Gastrocnemius medialis (tissue), 4 donors: Measurements from ENCODE around the gene SWAP70. TPM values are rescaled to one million over a fixed set of nuclear protein-coding genes. Genes with fewer than 3 reads are reported as not detected.

Experiments used
- ATAC-seq, 2 donors: fragments of 150-250 bp; one replicate each; pipeline ENCODE4 v1.9.1; 2016
- DNase-seq, 2 donors: peaks; one replicate each; pipeline ENCODE4 v3.0.0-alpha.2; 2019
- H3K27ac ChIP-seq, 4 donors: fragments of 200-600 bp; sonication (generic); 1 replicate in 1 of 4; 2 replicates in 3 of 4; pipeline ENCODE4 v1.5.1; 2016 to 2018; ENCODE audit warnings: mild to moderate bottlenecking in 2 of 4, moderate library complexity in 1 of 4
- H3K27me3 ChIP-seq, 3 donors: fragments of 200-600 bp; sonication (generic) in 2 of 3; 1 replicate in 1 of 3; 2 replicates in 2 of 3; pipeline versions ENCODE4 v1.5.1 to v1.6.0; 2016 to 2019; ENCODE audit warnings: mild to moderate bottlenecking in 1 of 3, moderate library complexity in 1 of 3
- H3K36me3 ChIP-seq, 2 donors: fragments of 200-600 bp; sonication (generic) in 1 of 2; one replicate each; pipeline ENCODE4 v1.5.1; 2017 to 2018
- H3K4me1 ChIP-seq, 2 donors: fragments of 200-600 bp; sonication (generic) in 1 of 2; one replicate each; pipeline ENCODE4 v1.5.1; 2016 to 2017; ENCODE audit warnings: mild to moderate bottlenecking in 2 of 2
- H3K4me3 ChIP-seq, 4 donors: fragments of 200-600 bp; sonication (generic) in 3 of 4; 1 replicate in 1 of 4; 2 replicates in 3 of 4; pipeline ENCODE4 v1.5.1; 2016 to 2019; ENCODE audit warnings: mild to moderate bottlenecking in 2 of 4
- H3K9me3 ChIP-seq, 3 donors: fragments of 200-600 bp; sonication (generic) in 2 of 3; 1 replicate in 1 of 3; 2 replicates in 2 of 3; pipeline ENCODE4 v1.5.1; 2016 to 2019
- POLR2A ChIP-seq, 2 donors: fragments of 450-650 bp; IDR thresholded peaks; one replicate each; pipeline ENCODE4 v1.6.1; 2017; ENCODE audit warnings: antibody characterized with exemption in 2 of 2, mild to moderate bottlenecking in 2 of 2, moderate library complexity in 2 of 2
- in situ Hi-C, 4 donors: fragments of 200-750 bp; cut with MboI; loops; one replicate each; pipeline versions ENCODE4 v1.15.0 to v1.8.0; 2017; ENCODE audit warnings: low sequenced_read_pairs in 4 of 4
- intact Hi-C: fragments of 100-400 bp; cut with DNase I; formaldehyde crosslinking; loops from one replicate; pipeline ENCODE4 v1.15.1; 2023; ENCODE audit warnings: low total_unique reads
- total RNA-seq, 4 donors: library from RNA; depleted of rRNA; stranded (reverse); fragments of >200 nt; gene quantifications; one replicate each; pipeline versions ENCODE4 v1.1.0 to v1.2.3, GENCODE V29; 2016
- TF ChIP-seq, protein P1 (sequence below), 5 experiments: fragments of 450-650 bp in 3 of 5; fragments of 200-600 bp in 2 of 5; sonication (generic) in 2 of 5; IDR thresholded peaks in 4 of 5; conservative IDR thresholded peaks in 1 of 5; 1 replicate in 4 of 5; 2 replicates in 1 of 5; pipeline ENCODE4 v1.5.1; 2016 to 2019; ENCODE audit warnings: antibody characterized with exemption in 5 of 5, mild to moderate bottlenecking in 3 of 5, moderate library complexity in 3 of 5

SWAP70 gene
- total RNA-seq, 4 donors from 2014 or later: 6.5 to 14.4 (median 9.1) TPM

DNA sequence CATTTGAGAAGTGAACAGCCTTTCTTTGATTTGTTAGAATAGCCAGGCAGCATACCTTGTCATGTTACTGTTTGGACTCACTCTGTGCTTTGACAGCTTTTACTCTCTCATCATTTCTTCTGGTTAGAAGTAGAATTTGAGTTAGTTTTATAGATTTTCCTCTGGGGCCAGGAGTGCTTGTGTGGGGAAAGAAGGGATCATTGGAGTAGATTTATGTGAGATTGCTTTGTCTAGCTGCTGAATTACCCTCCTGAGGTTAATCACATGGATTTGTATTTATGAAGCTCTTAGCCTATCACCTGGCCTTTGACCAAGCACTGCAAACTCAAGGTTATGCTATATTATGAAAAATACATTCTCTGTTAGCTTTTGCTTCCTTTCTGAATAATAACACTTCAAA is 54.3 kb downstream of the SWAP70 start:
- TF ChIP-seq POLR2A (IDR thresholded peaks at IDR 0.05): no peak
- TF ChIP-seq, protein P1, sequence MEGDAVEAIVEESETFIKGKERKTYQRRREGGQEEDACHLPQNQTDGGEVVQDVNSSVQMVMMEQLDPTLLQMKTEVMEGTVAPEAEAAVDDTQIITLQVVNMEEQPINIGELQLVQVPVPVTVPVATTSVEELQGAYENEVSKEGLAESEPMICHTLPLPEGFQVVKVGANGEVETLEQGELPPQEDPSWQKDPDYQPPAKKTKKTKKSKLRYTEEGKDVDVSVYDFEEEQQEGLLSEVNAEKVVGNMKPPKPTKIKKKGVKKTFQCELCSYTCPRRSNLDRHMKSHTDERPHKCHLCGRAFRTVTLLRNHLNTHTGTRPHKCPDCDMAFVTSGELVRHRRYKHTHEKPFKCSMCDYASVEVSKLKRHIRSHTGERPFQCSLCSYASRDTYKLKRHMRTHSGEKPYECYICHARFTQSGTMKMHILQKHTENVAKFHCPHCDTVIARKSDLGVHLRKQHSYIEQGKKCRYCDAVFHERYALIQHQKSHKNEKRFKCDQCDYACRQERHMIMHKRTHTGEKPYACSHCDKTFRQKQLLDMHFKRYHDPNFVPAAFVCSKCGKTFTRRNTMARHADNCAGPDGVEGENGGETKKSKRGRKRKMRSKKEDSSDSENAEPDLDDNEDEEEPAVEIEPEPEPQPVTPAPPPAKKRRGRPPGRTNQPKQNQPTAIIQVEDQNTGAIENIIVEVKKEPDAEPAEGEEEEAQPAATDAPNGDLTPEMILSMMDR (IDR thresholded peaks at IDR 0.05 in 4 of 5, conservative IDR thresholded peaks at IDR 0.05 in 1 of 5): no peak
- in situ Hi-C loops: no loop called here
- H3K27me3 ChIP-seq: no peaks in the 10 kb centered on the region
- H3K9me3 ChIP-seq: no peaks in the 10 kb centered on the region
- H3K4me1 ChIP-seq: peaks cover 10 to 29% of the 10 kb centered on the region in 2 donors
- intact Hi-C loops: no loop called here
- DNase-seq (no peak), ATAC-seq (no peak)
- no peaks in the 10 kb centered on the region for H3K36me3 ChIP-seq
- H3K27ac ChIP-seq: peak overlapping the region; percentile 38 to 76 (median 68)
- H3K4me3 ChIP-seq: no peak overlapping the region

DNA sequence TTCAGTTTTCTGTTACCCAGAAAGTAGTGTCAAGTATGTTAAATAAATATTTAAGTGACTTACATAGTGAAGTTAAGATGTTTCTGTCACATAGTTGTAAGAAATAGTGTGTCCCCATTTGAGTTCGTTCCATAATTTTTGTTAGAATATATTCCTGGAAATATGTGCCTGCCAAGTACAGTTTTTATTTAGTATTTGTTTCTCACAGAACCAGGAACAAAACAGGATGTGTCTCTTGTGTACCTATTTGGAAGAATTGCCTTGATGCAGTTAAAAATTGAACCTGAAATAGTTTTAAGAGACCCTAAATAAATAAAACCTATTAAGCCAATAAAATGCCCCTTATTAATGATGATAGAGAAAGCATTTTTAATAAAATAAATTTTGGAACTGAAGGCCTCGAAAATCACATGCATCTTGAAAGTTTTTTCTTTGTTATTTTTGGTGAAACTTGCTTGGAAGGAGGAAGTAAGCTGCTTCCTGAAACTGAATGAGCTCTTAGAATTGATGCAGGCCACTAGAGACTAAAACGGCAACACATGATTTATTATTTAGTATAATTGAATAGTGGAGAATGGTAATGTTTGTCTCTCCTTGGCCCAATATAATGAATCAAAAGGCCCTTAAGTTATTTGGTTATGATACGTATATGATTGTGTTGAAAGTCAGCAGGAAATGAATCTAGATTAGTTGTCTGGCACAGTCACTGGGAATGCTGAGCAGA is 55.9 kb downstream of the SWAP70 start:
- H3K9me3 ChIP-seq: no peaks in the 10 kb centered on the region
- peak overlapping the region; percentile 40 to 76 (median 68) for H3K27ac ChIP-seq
- ATAC-seq (peak in 1 of 2 donors; percentile 66), DNase-seq (no peak)
- no peaks in the 10 kb centered on the region for H3K27me3 ChIP-seq
- peaks cover 10 to 29% of the 10 kb centered on the region in 2 donors for H3K4me1 ChIP-seq
- intact Hi-C loops: no loop called here
- in situ Hi-C loops: no loop called here
- TF ChIP-seq POLR2A (IDR thresholded peaks at IDR 0.05): no peak
- TF ChIP-seq, protein P1 (IDR thresholded peaks at IDR 0.05 in 4 of 5, conservative IDR thresholded peaks at IDR 0.05 in 1 of 5): no peak
- no peak overlapping the region for H3K4me3 ChIP-seq
- H3K36me3 ChIP-seq: no peaks in the 10 kb centered on the region

DNA sequence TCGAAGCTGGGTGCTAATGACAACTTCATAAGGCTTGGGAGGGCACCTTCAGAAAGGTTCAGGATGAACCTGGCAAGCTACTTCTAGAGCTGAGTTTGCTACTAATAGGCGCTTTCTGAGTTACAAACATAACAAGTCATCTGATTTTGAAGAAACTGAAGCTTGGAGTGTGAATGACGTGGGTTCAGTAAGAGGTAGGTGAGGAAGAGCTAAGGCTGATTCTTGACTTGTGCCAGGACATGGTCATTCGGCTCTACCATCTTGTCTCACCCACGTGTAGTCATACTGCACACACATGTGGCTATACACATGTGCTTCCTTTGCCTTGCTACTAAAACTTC is 56.4 kb downstream of the SWAP70 start:
- Histone ChIP-seq H3K36me3 (no peaks in the 10 kb centered on the region), H3K4me3 (no peak overlapping the region), H3K4me1 (peaks cover 10 to 29% of the 10 kb centered on the region in 2 donors), H3K9me3 (no peaks in the 10 kb centered on the region), H3K27me3 (no peaks in the 10 kb centered on the region), H3K27ac (peak overlapping the region; percentile 15 to 76 (median 68))
- TF ChIP-seq POLR2A (IDR thresholded peaks at IDR 0.05): no peak
- TF ChIP-seq, protein P1 (IDR thresholded peaks at IDR 0.05 in 4 of 5, conservative IDR thresholded peaks at IDR 0.05 in 1 of 5): no peak
- intact Hi-C loops: no loop called here
- DNase-seq: no peak
- in situ Hi-C loops: no loop called here
- peak in 1 of 2 donors; percentile 28 for ATAC-seq

DNA sequence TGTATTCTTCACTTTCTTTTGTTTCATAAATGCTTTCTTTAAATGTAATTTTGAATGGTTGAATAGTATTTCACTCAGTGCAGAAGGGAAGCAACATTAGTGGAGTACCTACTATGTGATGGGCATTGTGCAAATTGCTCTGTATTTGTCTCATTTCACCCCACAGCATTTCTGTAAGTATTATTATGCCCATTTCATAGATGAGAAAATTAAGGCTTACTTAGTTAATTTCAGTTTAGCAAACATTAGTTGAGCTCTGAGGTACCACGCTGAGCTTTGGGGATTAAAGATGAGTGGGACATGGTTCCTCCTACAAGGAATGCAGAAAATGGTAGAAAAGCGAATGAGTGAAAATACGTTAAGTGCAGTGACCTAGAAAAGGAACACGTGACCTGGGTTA is 58.1 kb downstream of the SWAP70 start:
- TF ChIP-seq, protein P1 (IDR thresholded peaks at IDR 0.05 in 4 of 5, conservative IDR thresholded peaks at IDR 0.05 in 1 of 5): no peak
- TF ChIP-seq POLR2A (IDR thresholded peaks at IDR 0.05): no peak
- in situ Hi-C loops (no loop called here), intact Hi-C loops (no loop called here)
- no peaks in the 10 kb centered on the region for H3K36me3 ChIP-seq
- no peak overlapping the region for H3K4me3 ChIP-seq
- no peaks in the 10 kb centered on the region for H3K27me3 ChIP-seq
- peaks cover 9 to 29% of the 10 kb centered on the region in 2 donors for H3K4me1 ChIP-seq
- DNase-seq (no peak), ATAC-seq (no peak)
- H3K9me3 ChIP-seq: no peaks in the 10 kb centered on the region
- peak overlapping the region in 2 of 4 donors; percentile 71 to 76 for H3K27ac ChIP-seq
